Astrocyte (in vitro differentiated cells and primary cell): ENCODE data around the gene SH3RF2. TPM values are rescaled to one million over a fixed set of nuclear protein-coding genes. Genes with fewer than 3 reads are reported as not detected.

Source experiments
- DNase-seq: peaks from one replicate; pipeline ENCODE4 v3.0.0-alpha.2; 2010; ENCODE audit warnings: low read depth
- FAIRE-seq: peaks from 2 replicates; lab custom pipeline; 2011; peaks lifted over from hg19 to GRCh38; lab: Jason Lieb, UNC
- H2AFZ ChIP-seq: 2 replicates; pipeline ENCODE4 v1.6.0; 2012; ENCODE audit warnings: low read depth, low read length, inconsistent platforms
- H3K27ac ChIP-seq: 2 replicates; pipeline ENCODE4 v1.5.1; 2011; ENCODE audit warnings: low read depth, low read length, inconsistent platforms
- H3K27me3 ChIP-seq: 2 replicates; pipeline ENCODE4 v1.6.0; 2011; ENCODE audit warnings: low read length, inconsistent platforms; ENCODE audit not compliant: insufficient read depth
- H3K36me3 ChIP-seq: 2 replicates; pipeline ENCODE4 v1.5.1; 2011; ENCODE audit warnings: low read length, inconsistent platforms; ENCODE audit not compliant: insufficient read depth
- H3K4me1 ChIP-seq: 2 replicates; pipeline ENCODE4 v1.5.1; 2011; ENCODE audit warnings: low read length, inconsistent platforms; ENCODE audit not compliant: insufficient read depth
- H3K4me2 ChIP-seq: 2 replicates; pipeline ENCODE4 v1.6.0; 2012; ENCODE audit warnings: low read length, inconsistent platforms
- H3K4me3 ChIP-seq: 2 replicates; pipeline ENCODE4 v1.5.1; 2011; ENCODE audit warnings: low read depth, mild to moderate bottlenecking, low read length, inconsistent platforms; ENCODE audit not compliant: insufficient read depth
- H3K79me2 ChIP-seq: 2 replicates; pipeline ENCODE4 v1.6.0; 2012; ENCODE audit warnings: mild to moderate bottlenecking, low read length, inconsistent platforms; ENCODE audit not compliant: insufficient read depth
- H3K9ac ChIP-seq: 2 replicates; pipeline ENCODE4 v1.6.0; 2012; ENCODE audit warnings: mild to moderate bottlenecking, low read length, inconsistent platforms
- H3K9me3 ChIP-seq: 2 replicates; pipeline ENCODE4 v1.5.1; 2012; ENCODE audit warnings: low read depth, mild to moderate bottlenecking, low read length, inconsistent platforms; ENCODE audit not compliant: insufficient read depth
- H4K20me1 ChIP-seq: 2 replicates; pipeline ENCODE4 v1.6.0; 2012; ENCODE audit warnings: low read length, inconsistent platforms; ENCODE audit not compliant: insufficient read depth
- H3K27ac Mint-ChIP-seq: one replicate; pipeline ENCODE4 v1.8.0; 2021; ENCODE audit warnings: mild to moderate bottlenecking, mixed read lengths; ENCODE audit not compliant: unreplicated experiment
- H3K27me3 Mint-ChIP-seq: one replicate; pipeline ENCODE4 v1.8.0; 2021; ENCODE audit warnings: low read depth, mixed read lengths; ENCODE audit not compliant: unreplicated experiment
- H3K36me3 Mint-ChIP-seq: one replicate; pipeline ENCODE4 v1.8.0; 2021; ENCODE audit warnings: low read depth, mixed read lengths; ENCODE audit not compliant: unreplicated experiment
- H3K4me1 Mint-ChIP-seq: one replicate; pipeline ENCODE4 v1.8.0; 2021; ENCODE audit warnings: low read depth, mixed read lengths; ENCODE audit not compliant: unreplicated experiment
- H3K4me3 Mint-ChIP-seq: one replicate; pipeline ENCODE4 v1.8.0; 2021; ENCODE audit warnings: mild to moderate bottlenecking, moderate library complexity, mixed read lengths; ENCODE audit not compliant: unreplicated experiment
- H3K9me3 Mint-ChIP-seq: one replicate; pipeline ENCODE4 v1.8.0; 2021; ENCODE audit warnings: mild to moderate bottlenecking, mixed read lengths; ENCODE audit not compliant: unreplicated experiment
- EZH2 ChIP-seq: IDR thresholded peaks from 2 replicates; pipeline ENCODE4 v1.6.1; 2012; ENCODE audit warnings: mild to moderate bottlenecking, low read length, inconsistent platforms; ENCODE audit not compliant: insufficient read depth
- total RNA-seq: library from RNA; stranded (reverse); gene quantifications from 2 replicates; pipeline ENCODE4 v1.2.1, GENCODE V29; 2021
- TF ChIP-seq, protein P1 (sequence below): IDR thresholded peaks from 2 replicates; pipeline ENCODE4 v1.5.1; 2011; ENCODE audit warnings: low read depth, mild to moderate bottlenecking, inconsistent platforms, low read length, moderate library complexity; ENCODE audit not compliant: insufficient read depth

The SH3RF2 gene
- total RNA-seq, 1 donor from 2014 or later = 12.3 TPM

DNA sequence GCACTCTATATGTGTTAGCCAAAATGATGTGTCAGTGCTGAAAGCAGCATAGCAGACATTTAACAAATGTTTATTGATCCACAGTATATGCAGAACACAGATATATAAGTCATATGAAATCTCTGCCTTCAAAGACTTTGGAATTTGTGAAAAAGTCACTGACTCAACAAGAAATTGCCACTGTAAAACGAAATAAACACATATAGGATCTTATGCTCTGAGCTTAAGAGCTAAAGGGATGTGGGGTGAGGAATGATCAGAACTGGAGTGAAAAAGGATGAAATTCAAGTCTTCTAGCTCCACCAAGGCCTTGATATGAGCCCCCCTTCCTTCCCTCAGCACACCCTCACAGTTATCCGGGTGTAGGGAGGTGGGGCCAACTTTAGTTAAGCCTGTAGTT is 119.1 kb downstream of the SH3RF2 start:
- peaks cover 7% of the 10 kb centered on the region for H3K36me3 ChIP-seq
- FAIRE-seq (no peak), DNase-seq (no peak)
- H3K36me3 Mint-ChIP-seq = peaks cover 18% of the 10 kb centered on the region
- H3K9me3 Mint-ChIP-seq = no peaks in the 10 kb centered on the region
- H4K20me1 ChIP-seq = no peaks in the 10 kb centered on the region
- H3K4me1 ChIP-seq = peaks cover 9% of the 10 kb centered on the region
- H3K27ac Mint-ChIP-seq = no peak overlapping the region
- no peak overlapping the region for H3K27ac ChIP-seq
- peaks cover 13% of the 10 kb centered on the region for H3K4me1 Mint-ChIP-seq
- H3K9ac ChIP-seq = no peak overlapping the region
- H3K9me3 ChIP-seq = no peaks in the 10 kb centered on the region
- no peak overlapping the region for H3K4me2 ChIP-seq
- H3K4me3 Mint-ChIP-seq = no peak overlapping the region
- H3K27me3 Mint-ChIP-seq = no peaks in the 10 kb centered on the region
- no peaks in the 10 kb centered on the region for H3K79me2 ChIP-seq
- no peaks in the 10 kb centered on the region for H3K27me3 ChIP-seq
- no peak overlapping the region for H3K4me3 ChIP-seq
- no peak for TF ChIP-seq EZH2
- TF ChIP-seq, protein P1, sequence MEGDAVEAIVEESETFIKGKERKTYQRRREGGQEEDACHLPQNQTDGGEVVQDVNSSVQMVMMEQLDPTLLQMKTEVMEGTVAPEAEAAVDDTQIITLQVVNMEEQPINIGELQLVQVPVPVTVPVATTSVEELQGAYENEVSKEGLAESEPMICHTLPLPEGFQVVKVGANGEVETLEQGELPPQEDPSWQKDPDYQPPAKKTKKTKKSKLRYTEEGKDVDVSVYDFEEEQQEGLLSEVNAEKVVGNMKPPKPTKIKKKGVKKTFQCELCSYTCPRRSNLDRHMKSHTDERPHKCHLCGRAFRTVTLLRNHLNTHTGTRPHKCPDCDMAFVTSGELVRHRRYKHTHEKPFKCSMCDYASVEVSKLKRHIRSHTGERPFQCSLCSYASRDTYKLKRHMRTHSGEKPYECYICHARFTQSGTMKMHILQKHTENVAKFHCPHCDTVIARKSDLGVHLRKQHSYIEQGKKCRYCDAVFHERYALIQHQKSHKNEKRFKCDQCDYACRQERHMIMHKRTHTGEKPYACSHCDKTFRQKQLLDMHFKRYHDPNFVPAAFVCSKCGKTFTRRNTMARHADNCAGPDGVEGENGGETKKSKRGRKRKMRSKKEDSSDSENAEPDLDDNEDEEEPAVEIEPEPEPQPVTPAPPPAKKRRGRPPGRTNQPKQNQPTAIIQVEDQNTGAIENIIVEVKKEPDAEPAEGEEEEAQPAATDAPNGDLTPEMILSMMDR = no peak
- no peak overlapping the region for H2AFZ ChIP-seq

DNA sequence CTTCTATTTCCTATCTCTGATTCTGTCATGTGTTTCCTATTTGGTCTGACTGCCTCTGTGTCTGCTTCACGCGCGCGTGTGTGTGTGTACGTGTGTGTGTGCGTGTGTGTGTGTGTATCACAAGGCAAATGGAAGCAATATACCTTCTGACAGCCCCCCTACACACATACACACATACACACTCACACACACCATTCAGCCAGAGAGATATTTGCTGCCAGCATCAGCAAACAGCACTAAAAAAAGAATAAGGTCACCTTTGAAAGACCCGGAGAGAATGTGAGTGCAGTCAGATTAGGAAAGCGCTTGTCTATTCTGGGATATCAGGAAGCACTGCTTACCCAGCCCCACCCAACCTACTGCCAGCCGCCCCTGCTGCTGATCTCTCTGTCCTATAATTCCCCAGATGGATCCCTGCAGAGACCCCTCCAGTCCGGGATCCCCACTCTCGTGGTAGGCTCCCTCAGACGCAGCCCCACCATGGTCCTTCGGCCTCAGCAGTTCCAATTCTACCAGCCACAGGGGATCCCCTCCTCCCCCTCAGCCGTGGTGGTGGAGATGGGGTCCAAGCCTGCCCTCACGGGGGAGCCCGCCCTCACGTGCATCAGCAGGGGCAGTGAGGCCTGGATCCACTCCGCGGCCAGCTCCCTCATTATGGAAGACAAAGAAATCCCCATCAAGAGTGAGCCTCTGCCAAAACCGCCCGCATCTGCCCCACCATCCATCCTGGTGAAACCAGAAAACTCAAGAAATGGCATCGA is 123.3 kb downstream of the SH3RF2 start:
- H3K36me3 Mint-ChIP-seq = peaks cover 24% of the 10 kb centered on the region
- no peaks in the 10 kb centered on the region for H3K79me2 ChIP-seq
- H2AFZ ChIP-seq = no peak overlapping the region
- no peaks in the 10 kb centered on the region for H3K4me1 ChIP-seq
- no peaks in the 10 kb centered on the region for H3K9me3 Mint-ChIP-seq
- no peak overlapping the region for H3K4me3 ChIP-seq
- H3K4me3 Mint-ChIP-seq = no peak overlapping the region
- no peaks in the 10 kb centered on the region for H3K4me1 Mint-ChIP-seq
- no peak overlapping the region for H3K27ac ChIP-seq
- FAIRE-seq = no peak
- no peak for DNase-seq
- H3K4me2 ChIP-seq = no peak overlapping the region
- no peaks in the 10 kb centered on the region for H3K27me3 ChIP-seq
- no peaks in the 10 kb centered on the region for H4K20me1 ChIP-seq
- H3K9me3 ChIP-seq = no peaks in the 10 kb centered on the region
- H3K27me3 Mint-ChIP-seq = no peaks in the 10 kb centered on the region
- no peak overlapping the region for H3K9ac ChIP-seq
- TF ChIP-seq EZH2 = no peak
- TF ChIP-seq, protein P1 = no peak
- H3K36me3 ChIP-seq = peaks cover 11% of the 10 kb centered on the region
- H3K27ac Mint-ChIP-seq = no peak overlapping the region

DNA sequence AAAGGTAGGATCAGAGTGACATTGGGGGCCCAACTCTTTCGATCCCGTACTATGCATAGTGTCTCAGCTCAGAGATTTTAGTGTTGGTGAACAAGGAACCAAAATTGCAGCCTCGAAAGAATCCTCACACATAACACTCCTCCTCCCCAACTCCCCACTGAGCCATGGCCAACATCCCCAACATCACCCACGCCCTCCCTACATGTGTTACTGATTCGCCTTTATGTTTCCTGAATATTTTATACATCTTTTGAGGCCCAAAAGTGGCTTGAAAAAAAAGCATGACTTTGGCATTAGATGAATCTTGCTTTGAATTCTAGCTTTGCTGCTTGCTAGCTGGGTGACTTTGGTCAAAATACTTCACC is 123.8 kb downstream of the SH3RF2 start:
- H3K9ac ChIP-seq = no peak overlapping the region
- peaks cover 11% of the 10 kb centered on the region for H3K36me3 ChIP-seq
- H3K4me2 ChIP-seq = no peak overlapping the region
- H3K36me3 Mint-ChIP-seq = peaks cover 22% of the 10 kb centered on the region
- TF ChIP-seq, protein P1 = no peak
- TF ChIP-seq EZH2 = no peak
- H3K4me1 Mint-ChIP-seq = no peaks in the 10 kb centered on the region
- H3K27ac Mint-ChIP-seq = no peak overlapping the region
- no peak overlapping the region for H3K27ac ChIP-seq
- FAIRE-seq (no peak), DNase-seq (no peak)
- no peak overlapping the region for H3K4me3 Mint-ChIP-seq
- no peaks in the 10 kb centered on the region for H4K20me1 ChIP-seq
- H3K9me3 Mint-ChIP-seq = peaks cover under 1% of the 10 kb centered on the region
- H2AFZ ChIP-seq = no peak overlapping the region
- H3K27me3 Mint-ChIP-seq = no peaks in the 10 kb centered on the region
- H3K9me3 ChIP-seq = no peaks in the 10 kb centered on the region
- no peak overlapping the region for H3K4me3 ChIP-seq
- no peaks in the 10 kb centered on the region for H3K27me3 ChIP-seq
- H3K79me2 ChIP-seq = no peaks in the 10 kb centered on the region
- no peaks in the 10 kb centered on the region for H3K4me1 ChIP-seq
